ENCODE measurements around the gene TCOF1.
A peak's percentile ranks its signal among the peaks of the same experiment; 100 is the strongest.

Gene TCOF1

GRCh38 chr5:150386024-150386855, 28.7 kb downstream of the TCOF1 start:
- DNase-seq (ENCODE audit: low spot score) (no peak), FAIRE-seq (no peak)

- DNase-seq (ENCODE audit: low spot score), result no peak
- no peak for FAIRE-seq
These were observed 32.2 kb downstream of the TCOF1 start for GRCh38 chr5:150389531-150390266.

GRCh38 chr5:150391064-150391834, 33.8 kb downstream of the TCOF1 start:
- DNase-seq (ENCODE audit: low spot score), result no peak
- no peak for FAIRE-seq

DNA sequence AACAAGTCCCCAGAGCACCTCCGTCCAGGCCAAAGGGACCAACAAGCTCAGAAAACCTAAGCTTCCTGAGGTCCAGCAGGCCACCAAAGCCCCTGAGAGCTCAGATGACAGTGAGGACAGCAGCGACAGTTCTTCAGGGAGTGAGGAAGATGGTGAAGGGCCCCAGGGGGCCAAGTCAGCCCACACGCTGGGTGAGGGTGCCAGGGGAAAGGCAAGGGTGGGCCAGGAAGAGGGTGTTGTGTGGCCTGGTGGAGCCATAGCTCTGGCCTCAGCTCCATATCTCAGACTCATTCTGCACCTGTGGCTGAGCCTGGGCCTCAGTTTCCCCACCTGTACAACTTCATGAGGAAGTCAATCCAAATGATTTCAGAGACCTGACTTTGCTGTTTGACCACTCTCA, 34.5 kb downstream of the TCOF1 start:
- DNase-seq (ENCODE audit: low spot score), result no peak
- no peak for FAIRE-seq

DNA sequence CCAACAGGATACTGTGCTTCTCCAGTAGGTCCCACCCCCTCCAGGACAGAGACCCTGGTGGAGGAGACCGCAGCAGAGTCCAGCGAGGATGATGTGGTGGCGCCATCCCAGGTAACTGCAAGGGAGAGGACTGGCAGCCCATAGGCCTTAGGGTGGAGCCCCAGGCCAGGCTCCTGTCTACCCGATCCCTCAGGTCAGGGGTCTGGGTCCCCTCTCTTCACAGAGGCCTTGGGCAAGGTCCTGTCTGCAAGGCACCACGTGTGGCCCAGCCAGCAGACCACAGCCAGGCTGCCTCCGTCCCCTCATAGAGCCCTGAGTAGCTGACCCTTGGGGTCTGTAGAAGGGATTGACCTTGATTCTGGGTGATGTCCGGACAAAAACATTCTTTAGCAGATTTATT, 35.2 kb downstream of the TCOF1 start:
- FAIRE-seq (no peak), DNase-seq (ENCODE audit: low spot score) (no peak)

DNA sequence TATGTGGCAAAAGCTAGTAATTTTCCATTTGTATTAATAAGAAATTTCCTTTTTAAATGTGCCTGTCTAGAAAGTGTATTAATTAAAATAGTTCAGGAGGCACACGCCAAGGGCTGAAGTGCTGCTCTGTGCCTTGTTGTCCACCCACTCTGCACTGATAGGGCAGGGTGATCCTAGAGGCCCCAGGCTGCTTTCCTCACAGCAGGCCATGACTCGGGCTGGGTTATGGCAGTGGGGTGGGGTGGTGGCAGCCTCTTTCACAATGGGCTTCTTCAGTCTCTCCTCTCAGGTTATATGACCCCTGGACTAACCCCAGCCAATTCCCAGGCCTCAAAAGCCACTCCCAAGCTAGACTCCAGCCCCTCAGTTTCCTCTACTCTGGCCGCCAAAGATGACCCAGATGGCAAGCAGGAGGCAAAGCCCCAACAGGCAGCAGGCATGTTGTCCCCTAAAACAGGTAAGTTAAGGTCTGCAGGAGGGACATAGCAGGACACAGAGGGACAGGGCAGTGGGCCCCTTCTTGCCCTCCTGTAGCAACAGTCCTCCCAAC, 35.7 kb downstream of the TCOF1 start:
- DNase-seq (ENCODE audit: low spot score) (no peak), FAIRE-seq (no peak)

GRCh38 chr5:150394131-150394530, 36.6 kb downstream of the TCOF1 start:
- FAIRE-seq (no peak), DNase-seq (ENCODE audit: low spot score) (peak; percentile 52)

DNA sequence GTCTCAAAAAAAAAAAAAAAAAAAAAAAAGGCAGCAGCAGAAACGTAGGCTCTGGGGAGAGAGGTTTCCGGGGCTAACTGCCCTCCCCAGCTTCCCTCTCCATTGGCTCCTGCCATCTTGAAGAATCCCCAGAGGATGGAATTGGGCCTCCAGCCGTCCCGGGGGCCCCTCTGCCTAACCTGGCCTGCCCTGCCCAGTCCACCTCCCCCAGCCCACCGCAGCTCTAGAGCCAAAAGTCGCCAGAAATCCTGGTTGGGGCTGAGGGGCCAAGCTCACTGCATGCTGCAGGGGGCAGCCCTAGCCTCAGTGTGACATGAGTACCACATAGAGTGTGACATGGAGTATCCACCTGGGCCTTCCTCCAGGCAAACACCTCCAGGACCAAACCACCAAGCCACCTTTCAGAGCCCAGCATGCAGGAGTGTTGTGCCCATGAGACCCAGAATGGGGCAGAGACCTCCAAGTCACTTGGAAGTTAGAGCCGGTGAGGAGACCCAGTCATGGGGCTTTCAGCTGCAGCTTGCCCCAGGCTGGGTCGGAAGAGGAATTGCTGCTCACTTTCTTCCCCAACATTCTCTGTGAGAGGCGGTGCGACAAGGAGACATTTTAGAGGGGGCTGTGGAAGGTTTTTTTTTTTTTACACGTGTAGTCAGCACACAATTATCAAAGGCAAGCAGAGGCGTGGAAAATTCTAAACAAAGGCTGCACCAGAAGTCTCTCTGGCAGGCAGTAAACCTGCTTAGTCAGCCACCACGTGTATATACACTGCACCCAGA, 37.6 kb downstream of the TCOF1 start:
- no peak for DNase-seq (ENCODE audit: low spot score)
- no peak for FAIRE-seq

GRCh38 chr5:150395688-150395975, 38.1 kb downstream of the TCOF1 start:
- FAIRE-seq, result no peak

GRCh38 chr5:150396267-150396666, 38.8 kb downstream of the TCOF1 start:
- FAIRE-seq (no peak), DNase-seq (ENCODE audit: low spot score) (no peak)

More at GRCh38 chr5:150395688-150395975, 38.1 kb downstream of the TCOF1 start:
- no peak for DNase-seq (ENCODE audit: low spot score)

DNA sequence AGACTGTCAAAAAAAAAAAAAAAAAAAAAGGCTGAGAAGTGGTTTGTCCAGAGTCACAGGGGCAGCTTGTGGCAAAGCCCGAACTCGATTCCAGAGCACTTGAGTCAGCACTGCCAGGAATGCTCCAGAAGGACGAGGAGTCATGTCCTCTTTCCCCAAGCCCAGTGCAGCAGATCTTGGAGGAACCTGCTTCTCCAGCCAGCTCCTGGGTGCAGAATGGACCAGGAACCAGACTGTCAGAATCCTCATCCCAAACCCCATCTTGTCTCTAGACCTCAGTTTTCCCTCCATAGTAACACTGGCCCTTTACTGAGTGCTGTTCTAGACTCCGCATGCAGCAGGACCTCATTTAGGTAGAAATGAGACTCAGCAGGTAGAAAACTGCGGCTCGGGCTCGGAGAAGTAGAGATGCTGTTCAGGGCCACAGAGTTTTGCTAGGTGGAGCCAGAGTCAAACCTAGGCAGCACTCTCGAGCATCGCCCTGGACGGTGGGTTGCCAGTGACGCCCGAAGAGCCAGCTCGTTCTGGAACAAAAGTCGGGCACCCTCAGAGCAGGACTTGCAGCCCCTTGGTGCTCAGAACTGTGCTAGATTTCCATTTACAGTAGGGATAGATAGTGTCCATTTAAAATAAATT, 39.8 kb downstream of the TCOF1 start:
- DNase-seq (ENCODE audit: low spot score) (no peak), FAIRE-seq (no peak)

- FAIRE-seq, result no peak
These were observed 40.6 kb downstream of the TCOF1 start for GRCh38 chr5:150397782-150398721.

GRCh38 chr5:150398722-150399523, 41.4 kb downstream of the TCOF1 start:
- FAIRE-seq (no peak), DNase-seq (ENCODE audit: low spot score) (no peak)

More at GRCh38 chr5:150397782-150398721, 40.6 kb downstream of the TCOF1 start:
- DNase-seq (ENCODE audit: low spot score), result no peak

DNA sequence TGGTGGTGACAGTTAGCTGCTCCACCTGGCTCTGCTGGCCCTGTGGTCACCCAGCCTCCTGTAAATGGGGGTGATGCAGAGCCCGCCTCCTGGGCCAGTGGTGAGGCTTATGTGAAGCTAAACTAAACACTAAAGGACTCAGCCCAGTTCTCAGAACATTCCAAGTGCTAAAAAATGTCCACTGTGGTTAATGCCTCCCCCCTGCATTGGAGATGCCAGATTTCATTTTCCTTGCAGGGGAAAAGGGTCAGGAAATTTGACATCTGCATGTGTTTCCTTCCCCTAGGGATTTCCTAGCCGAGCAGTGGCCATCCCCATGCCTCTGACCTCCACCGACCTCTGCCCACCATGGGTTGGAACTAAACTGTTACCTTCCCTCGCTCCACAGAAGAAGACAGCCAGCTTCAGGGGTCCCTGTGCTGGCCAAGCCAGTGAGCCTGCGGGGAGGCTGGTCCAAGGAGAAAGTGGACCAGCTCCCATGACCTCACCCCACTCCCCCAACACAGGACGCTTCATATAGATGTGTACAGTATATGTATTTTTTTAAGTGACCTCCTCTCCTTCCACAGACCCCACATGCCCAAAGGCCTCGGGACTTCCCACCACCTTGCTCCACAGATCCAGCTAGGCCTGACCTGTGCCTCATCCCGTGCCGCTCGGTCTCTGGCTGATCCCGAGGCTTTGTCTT, 42.2 kb downstream of the TCOF1 start:
- DNase-seq (ENCODE audit: low spot score), result no peak
- FAIRE-seq, result no peak

- FAIRE-seq (no peak), DNase-seq (ENCODE audit: low spot score) (no peak)
These were observed 43.0 kb downstream of the TCOF1 start for GRCh38 chr5:150400316-150401075.

DNA sequence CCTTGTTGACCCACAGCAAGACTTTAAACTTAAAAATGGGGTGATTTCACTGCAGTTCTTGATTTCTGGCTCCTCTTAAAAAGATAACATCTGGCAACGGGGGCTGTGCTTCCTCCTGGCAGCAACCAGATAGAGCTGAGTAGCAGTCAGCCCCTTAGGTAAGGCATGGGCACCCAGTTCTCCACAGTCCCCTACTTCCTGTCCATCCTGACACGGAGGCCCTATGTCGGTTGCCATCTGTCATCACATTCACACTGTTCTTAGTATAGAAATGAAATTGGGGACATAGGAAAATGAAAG, 43.5 kb downstream of the TCOF1 start:
- DNase-seq (ENCODE audit: low spot score), result no peak
- FAIRE-seq, result no peak
